PC-3 (cell line): Measurements from ENCODE around the gene FLII.

ENCODE experiments used
- EZH2 ChIP-seq: fragments of 300-600 bp; sonication (generic); IDR thresholded peaks from one replicate; pipeline ENCODE4 v1.6.1; 2017; ENCODE audit warnings: antibody characterized with exemption, mild to moderate bottlenecking, low read length; ENCODE audit not compliant: unreplicated experiment
- TF ChIP-seq, protein P1 (sequence below): fragments of 300-600 bp; sonication (generic); conservative IDR thresholded peaks from 2 replicates; pipeline ENCODE4 v1.5.1; 2017; ENCODE audit warnings: antibody characterized with exemption, low read depth, mild to moderate bottlenecking, low read length

- no peak for TF ChIP-seq EZH2
- TF ChIP-seq, protein P1, sequence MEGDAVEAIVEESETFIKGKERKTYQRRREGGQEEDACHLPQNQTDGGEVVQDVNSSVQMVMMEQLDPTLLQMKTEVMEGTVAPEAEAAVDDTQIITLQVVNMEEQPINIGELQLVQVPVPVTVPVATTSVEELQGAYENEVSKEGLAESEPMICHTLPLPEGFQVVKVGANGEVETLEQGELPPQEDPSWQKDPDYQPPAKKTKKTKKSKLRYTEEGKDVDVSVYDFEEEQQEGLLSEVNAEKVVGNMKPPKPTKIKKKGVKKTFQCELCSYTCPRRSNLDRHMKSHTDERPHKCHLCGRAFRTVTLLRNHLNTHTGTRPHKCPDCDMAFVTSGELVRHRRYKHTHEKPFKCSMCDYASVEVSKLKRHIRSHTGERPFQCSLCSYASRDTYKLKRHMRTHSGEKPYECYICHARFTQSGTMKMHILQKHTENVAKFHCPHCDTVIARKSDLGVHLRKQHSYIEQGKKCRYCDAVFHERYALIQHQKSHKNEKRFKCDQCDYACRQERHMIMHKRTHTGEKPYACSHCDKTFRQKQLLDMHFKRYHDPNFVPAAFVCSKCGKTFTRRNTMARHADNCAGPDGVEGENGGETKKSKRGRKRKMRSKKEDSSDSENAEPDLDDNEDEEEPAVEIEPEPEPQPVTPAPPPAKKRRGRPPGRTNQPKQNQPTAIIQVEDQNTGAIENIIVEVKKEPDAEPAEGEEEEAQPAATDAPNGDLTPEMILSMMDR, result no peak
Measured at GRCh38 chr17:18262111-18262510, 3.6 kb upstream of the FLII start.
